Mucosa of descending colon (tissue), 3 donors: ENCODE measurements around the gene MYL3. TPM values are rescaled to one million over a fixed set of nuclear protein-coding genes. Genes with fewer than 3 reads are reported as not detected.
"Not testable (repeated sequence)": the region's sequence is repeated elsewhere in the genome, so short reads cannot be mapped to it uniquely, and the experiment has no call there.

Experiments used
- ATAC-seq: fragments of 200-7000 bp; cut with Tn5 transposase; one replicate; pipeline ENCODE4 v1.9.1; 2020; ENCODE audit warnings: mild to moderate bottlenecking, moderate library complexity
- DNase-seq, 3 donors: peaks; one replicate each; pipeline ENCODE4 v3.0.0-alpha.2; 2020
- H3K36me3 ChIP-seq: fragments of 200-600 bp; one replicate; pipeline ENCODE4 v1.8.0; 2021; ENCODE audit warnings: low read depth, mild to moderate bottlenecking
- H3K4me1 ChIP-seq: fragments of 200-600 bp; one replicate; pipeline ENCODE4 v1.8.0; 2021; ENCODE audit warnings: low read depth, mild to moderate bottlenecking
- H3K4me3 ChIP-seq: fragments of 200-600 bp; one replicate; pipeline ENCODE4 v1.8.0; 2021; ENCODE audit warnings: mild to moderate bottlenecking
- H3K9me3 ChIP-seq: fragments of 200-600 bp; one replicate; pipeline ENCODE4 v1.8.0; 2021; ENCODE audit warnings: mild to moderate bottlenecking
- CTCF ChIP-seq: fragments of 200-600 bp; IDR thresholded peaks from one replicate; pipeline ENCODE4 v1.8.0; 2022; ENCODE audit warnings: antibody characterized with exemption, mild to moderate bottlenecking
- intact Hi-C, 2 donors: fragments of 100-400 bp; cut with DNase I in 1 of 2; cut with micrococcal nuclease in 1 of 2; formaldehyde crosslinking; loops; one replicate each; pipeline versions ENCODE4 v1.11.0 to v1.11.1; 2022; cut with DNase I, micrococcal nuclease
- long read RNA-seq, 2 donors: library from polyadenylated mRNA; unstranded; transcript quantifications; one replicate each; pipeline ENCODE4 v2.0.0, GENCODE V29; 2019 to 2021
- total RNA-seq, 3 donors: library from RNA; stranded (reverse); fragmentation: NEBNext Ultra II Directional in 2 of 3; extraction: Animal tissue kit (Norgen Biotek cat#: 25700) in 2 of 3; gene quantifications; one replicate each; pipeline versions ENCODE4 v1.2.1 to v1.2.4, GENCODE V29; 2021 to 2023
- donor health status: DM: no; HTN: no; CAD: no; lungs with moderate emphysema.
- donor health status: DM: no; HTN: no; CAD: no.
- donor health status: DM: no; HTN: yes; CAD: no.

Gene MYL3
- total RNA-seq = 1 to 10 TPM in 2 of 3 donors, under 1 TPM in 1; 0.32 to 3.1 (median 1.2) TPM
- long read RNA-seq, donor 1, partial matches to known transcripts = 0 of 3 reads
- long read RNA-seq, donor 1, other reads (novel, unspliced or antisense) = 3 of 3 reads
- long read RNA-seq, donor 2 = 0 reads

GRCh38 chr3:46863261-46863782, at the start of gene MYL3:
TSS of gene MYL3 (minus strand) at chr3:46863444. CDS start at chr3:46863390, 54 bp downstream.
- H3K36me3 ChIP-seq = no peaks in the 10 kb centered on the region
- no peaks in the 10 kb centered on the region for H3K4me1 ChIP-seq
- no peaks in the 10 kb centered on the region for H3K9me3 ChIP-seq
- DNase-seq (peak in 1 of 3 donors; percentile 10), ATAC-seq (no peak)
- no peak within 1 kb of the TSS for H3K4me3 ChIP-seq
- TF ChIP-seq CTCF = no peak
- intact Hi-C loops = no loop called here

GRCh38 chr3:46912986-46913385, 49.7 kb upstream of the MYL3 start:
- Histone ChIP-seq H3K9me3 (no peaks in the 10 kb centered on the region), H3K4me1 (peaks cover 3% of the 10 kb centered on the region), H3K36me3 (no peaks in the 10 kb centered on the region), H3K4me3 (no peak overlapping the region)
- DNase-seq (no peak), ATAC-seq (no peak)
- no peak for TF ChIP-seq CTCF
- intact Hi-C loops = no loop called here

- ATAC-seq, H3K36me3 ChIP-seq, H3K4me3 ChIP-seq, intact Hi-C loops, H3K4me1 ChIP-seq, H3K9me3 ChIP-seq: not testable (repeated sequence)
- DNase-seq = peak in 1 of 3 donors; percentile 19
These were observed 47.7 kb upstream of the MYL3 start for GRCh38 chr3:46910914-46911313.

- no peak for ATAC-seq
- Histone ChIP-seq H3K36me3 (no peaks in the 10 kb centered on the region), H3K9me3 (no peaks in the 10 kb centered on the region), H3K4me1 (peaks cover 3% of the 10 kb centered on the region), H3K4me3 (no peak overlapping the region)
- peak in 2 of 3 donors; percentile 21 to 43 for DNase-seq
- intact Hi-C loops = no loop called here
- TF ChIP-seq CTCF = no peak
These were observed 47.0 kb upstream of the MYL3 start for GRCh38 chr3:46910166-46910760.

GRCh38 chr3:46909535-46910161, 46.4 kb upstream of the MYL3 start:
- ATAC-seq = peak; percentile 83
- Histone ChIP-seq H3K4me3 (no peak overlapping the region), H3K9me3 (no peaks in the 10 kb centered on the region), H3K4me1 (peaks cover 3% of the 10 kb centered on the region), H3K36me3 (no peaks in the 10 kb centered on the region)
- peak; percentile 77 for TF ChIP-seq CTCF
- peak; percentile 77 to 83 (median 82) for DNase-seq
- intact Hi-C loops = loop anchor here in 1 of 2 donors (5.0 kb wide), 1 partner anchor 202 kb away; no protein-coding TSS in a partner anchor

GRCh38 chr3:46908986-46909534, 45.8 kb upstream of the MYL3 start:
- ATAC-seq (peak; percentile 2), DNase-seq (peak in 1 of 3 donors; percentile 30)
- no peaks in the 10 kb centered on the region for H3K36me3 ChIP-seq
- H3K4me3 ChIP-seq = no peak overlapping the region
- no peaks in the 10 kb centered on the region for H3K9me3 ChIP-seq
- intact Hi-C loops = loop anchor here in 1 of 2 donors (5.0 kb wide), 1 partner anchor 202 kb away; no protein-coding TSS in a partner anchor
- no peak for TF ChIP-seq CTCF
- peaks cover 3% of the 10 kb centered on the region for H3K4me1 ChIP-seq
